ENCODE measurements around the gene PLPP7.

GRCh38 chr9:131307974-131308373 is 18.5 kb downstream of the PLPP7 start:
- TF ChIP-seq CTCF (IDR thresholded peaks at IDR 0.05) (no peak), POLR2A (IDR thresholded peaks at IDR 0.05) (no peak)
